NT2/D1 (cell line): ENCODE results near the gene STAG3.

Experiments
- SUZ12 ChIP-seq: IDR thresholded peaks from 2 replicates; pipeline ENCODE4 v1.6.1; 2011; ENCODE audit not compliant: insufficient read length, insufficient read depth; ENCODE audit errors: extremely low read depth
- YY1 ChIP-seq: IDR thresholded peaks from 2 replicates; pipeline ENCODE4 v1.6.1; 2011; ENCODE audit not compliant: insufficient read length, insufficient read depth
- ZNF274 ChIP-seq: IDR thresholded peaks from 2 replicates; pipeline ENCODE4 v1.6.1; 2011; ENCODE audit warnings: mild to moderate bottlenecking, low read depth, low read length

GRCh38 chr7:100190048-100190711 is 12.5 kb downstream of the STAG3 start:
- TF ChIP-seq ZNF274 (no peak), YY1 (no peak), SUZ12 (no peak)
